Endometrial microvascular endothelial cells (primary cell): Measurements from ENCODE around the gene BCL7B. TPM values are rescaled to one million over a fixed set of nuclear protein-coding genes. Genes with fewer than 3 reads are reported as not detected.
"Not testable (repeated sequence)": the region's sequence is repeated elsewhere in the genome, so short reads cannot be mapped to it uniquely, and the experiment has no call there.

Source experiments
- in situ Hi-C: cut with HindIII; loops from 2 replicates; pipeline ENCODE4 v1.10.0; 2017; ENCODE audit warnings: low sequenced_read_pairs, low pct_unique_long_range_greater_than_20kb; ENCODE audit errors: inconsistent ontology term
- total RNA-seq: library from RNA; depleted of rRNA; stranded (reverse); fragments of >200 nt; gene quantifications from one replicate; pipeline ENCODE4 v1.2.3, GENCODE V29; 2015; ENCODE audit errors: inconsistent ontology term

BCL7B gene
- total RNA-seq: 112 TPM

GRCh38 chr7:73557397-73558257 lies at the start of gene BCL7B:
BCL7B (minus strand) TSS chr7:73557690; CDS start chr7:73557578, 112 bp downstream.
- in situ Hi-C loops: no loop called here

- in situ Hi-C loops: no loop called here
These were observed 48.2 kb upstream of the BCL7B start for GRCh38 chr7:73605601-73606220.

GRCh38 chr7:73602721-73603651 lies 45.5 kb upstream of the BCL7B start:
- in situ Hi-C loops: no loop called here

GRCh38 chr7:73599916-73600315 lies 42.4 kb upstream of the BCL7B start:
- in situ Hi-C loops: no loop called here

- in situ Hi-C loops: no loop called here
These were observed 41.8 kb upstream of the BCL7B start for GRCh38 chr7:73599151-73599882.

GRCh38 chr7:73597978-73598782 lies 40.7 kb upstream of the BCL7B start:
- in situ Hi-C loops: no loop called here

- in situ Hi-C loops: no loop called here
These were observed 38.9 kb upstream of the BCL7B start for GRCh38 chr7:73596191-73597065.

GRCh38 chr7:73595358-73595757 lies 37.9 kb upstream of the BCL7B start:
- in situ Hi-C loops: no loop called here

- in situ Hi-C loops: no loop called here
These were observed 35.9 kb upstream of the BCL7B start for GRCh38 chr7:73593207-73594045.

- in situ Hi-C loops: no loop called here
These were observed 29.4 kb upstream of the BCL7B start for GRCh38 chr7:73586911-73587310.

GRCh38 chr7:73585196-73585595 lies 27.7 kb upstream of the BCL7B start:
- in situ Hi-C loops: no loop called here

- in situ Hi-C loops: no loop called here
These were observed 25.2 kb upstream of the BCL7B start for GRCh38 chr7:73582664-73583202.

GRCh38 chr7:73581006-73581405 lies 23.5 kb upstream of the BCL7B start:
- in situ Hi-C loops: not testable (repeated sequence)

GRCh38 chr7:73578342-73579128 lies 21.0 kb upstream of the BCL7B start, which contains the start of gene TBL2:
TBL2 (minus strand) TSS chr7:73578579; CDS start chr7:73578549, 30 bp downstream.
- in situ Hi-C loops: no loop called here
